GM19438 (cell line): Measurements from ENCODE around the gene TXN.
"Not testable (repeated sequence)": the region's sequence is repeated elsewhere in the genome, so short reads cannot be mapped to it uniquely, and the experiment has no call there.

Source experiments
- ATAC-seq: cut with Tn5 transposase; IDR thresholded peaks from one replicate; pipeline ENCODE4 v1.9.1; 2021; ENCODE audit warnings: low read depth; ENCODE audit not compliant: unreplicated experiment

The TXN gene

DNA sequence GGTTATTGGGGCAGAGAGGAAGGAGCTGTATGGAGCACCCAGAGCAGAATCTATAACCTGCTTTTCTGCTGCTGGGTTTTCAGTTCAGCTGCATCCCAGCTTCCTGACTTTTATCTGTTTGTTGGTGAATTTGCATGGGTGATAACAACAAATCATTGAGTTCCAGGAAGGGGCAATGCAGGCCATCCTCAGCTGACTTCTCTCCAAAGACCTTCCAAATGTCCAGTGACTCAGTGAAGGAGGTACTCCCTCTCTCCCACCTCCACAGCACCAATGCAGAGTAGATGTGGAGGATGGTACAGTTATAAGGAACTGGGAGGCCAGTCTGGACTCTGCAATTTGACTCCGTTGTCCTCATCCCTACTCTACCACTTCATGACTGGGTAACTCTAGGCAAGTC is 1.6 kb upstream of the TXN start:
- no peak for ATAC-seq

DNA sequence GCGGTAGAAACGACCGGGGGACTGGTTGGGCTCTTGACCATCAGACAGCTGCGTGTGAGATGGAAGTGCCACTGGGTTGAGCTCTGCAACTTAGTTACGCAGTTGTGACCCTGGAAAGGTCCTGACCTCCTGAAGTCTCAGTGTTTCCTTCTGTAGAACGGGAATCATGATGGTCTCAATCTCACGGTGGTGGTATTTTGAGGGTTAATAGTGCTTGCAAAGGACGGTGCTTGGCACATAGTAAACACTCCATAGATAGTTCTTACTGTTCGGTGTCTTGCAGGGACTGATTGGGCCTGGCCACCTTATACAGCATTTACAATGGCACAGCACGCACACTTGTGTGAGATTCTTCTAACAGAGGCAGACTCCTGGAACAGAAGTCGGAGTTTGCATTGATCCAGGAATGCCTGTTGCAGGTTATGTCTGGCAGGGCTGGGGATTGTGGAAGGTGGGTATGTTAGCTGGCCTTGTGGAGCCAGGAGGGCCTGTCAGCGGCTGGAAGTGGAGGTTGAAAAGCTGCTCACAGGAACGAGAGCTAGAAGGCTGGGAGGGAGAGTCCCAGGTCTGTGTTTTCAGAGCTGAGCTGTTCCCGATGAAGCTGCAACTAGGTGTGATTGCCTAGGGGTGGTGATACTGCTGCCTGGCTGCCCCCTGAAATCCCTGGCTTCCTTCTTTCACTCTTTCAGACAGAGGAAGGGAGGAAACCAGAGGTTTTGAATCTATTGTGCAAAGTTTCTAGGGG is 962 bp upstream of the TXN start:
- ATAC-seq = peak; percentile 0

DNA sequence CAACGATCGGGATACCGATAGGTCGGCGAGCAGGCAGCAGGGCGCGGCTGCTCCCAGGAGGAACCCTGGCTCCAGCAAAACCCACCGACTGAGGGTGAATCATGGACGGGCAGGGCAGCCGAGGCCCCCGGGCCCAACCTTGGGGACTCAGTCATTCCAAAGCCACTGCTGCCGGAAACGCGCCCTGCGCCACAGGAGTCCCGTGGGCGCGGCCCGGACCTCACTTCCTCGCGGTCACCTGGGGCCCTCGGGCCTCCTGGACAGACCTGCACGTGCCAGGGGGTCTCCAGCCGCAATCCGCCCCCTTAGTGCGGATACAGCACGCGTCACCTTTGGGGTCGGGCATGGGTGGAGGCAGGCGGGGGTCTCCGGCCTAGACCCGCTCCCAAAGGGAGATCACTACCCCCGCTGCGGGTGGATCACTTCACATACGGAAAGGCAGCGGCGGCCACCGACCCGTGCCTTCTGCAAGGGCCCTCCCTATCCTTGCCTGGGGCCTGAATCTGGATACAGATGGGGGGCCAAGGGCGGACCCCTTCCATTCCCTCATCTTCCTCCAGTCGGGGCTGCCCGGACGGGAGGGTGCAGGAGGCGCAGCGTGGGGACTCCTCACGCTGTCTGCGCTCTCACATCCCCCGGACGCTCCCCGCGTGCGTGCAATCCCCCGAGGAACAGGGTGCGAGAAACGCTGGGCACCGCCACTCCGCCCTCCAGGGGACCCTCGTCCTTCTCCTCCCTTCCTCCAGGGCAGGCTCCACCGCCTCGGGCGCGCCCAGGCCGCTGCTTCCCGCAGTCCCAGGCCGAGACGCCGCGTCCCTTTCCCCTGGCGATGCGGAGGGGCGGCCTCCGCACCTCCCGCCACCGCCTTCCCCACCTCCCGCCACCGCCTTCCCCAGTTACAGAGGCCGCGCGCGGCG is 586 bp downstream of the TXN start:
- peak; percentile 24 for ATAC-seq

DNA sequence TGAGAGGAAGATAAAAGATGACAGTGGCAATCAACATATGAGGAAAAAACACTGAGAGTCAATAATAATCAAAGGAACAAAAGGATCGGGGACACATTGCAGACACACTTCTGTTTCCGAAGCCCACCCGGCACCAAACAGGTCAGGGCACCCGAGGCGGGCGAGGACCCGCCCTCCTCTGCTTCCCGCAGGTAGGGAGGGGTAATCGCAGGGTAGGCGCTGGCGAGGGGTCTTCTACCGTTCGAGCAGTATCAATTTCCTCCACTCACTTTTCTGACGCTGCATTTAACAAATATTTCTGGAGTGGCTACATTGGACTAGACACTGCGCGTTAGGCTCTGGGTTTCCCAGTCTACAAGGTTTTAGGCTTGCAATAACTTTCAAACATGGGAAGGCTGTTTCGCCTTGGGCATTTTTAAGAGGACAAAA is 1.3 kb downstream of the TXN start:
- ATAC-seq = no peak

DNA sequence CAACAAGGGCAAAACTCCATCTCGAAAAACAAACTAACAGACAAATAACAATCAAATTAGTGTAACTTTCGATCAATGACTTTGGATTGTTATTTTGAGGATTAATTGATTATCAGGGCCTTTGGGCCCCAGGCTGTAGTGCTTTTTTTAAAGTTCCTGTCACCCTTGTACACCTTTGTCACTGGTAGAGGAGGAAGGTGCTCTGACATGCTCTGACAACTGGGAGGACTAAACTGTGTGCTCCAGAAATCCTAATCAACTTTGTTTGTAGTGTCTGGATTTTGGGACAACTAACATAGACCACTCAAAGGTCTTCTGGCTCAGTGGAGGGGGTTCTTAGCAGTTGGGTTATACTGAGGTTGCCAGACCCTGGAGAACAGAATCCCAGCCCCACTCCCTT is 1.8 kb downstream of the TXN start:
- ATAC-seq = no peak

DNA sequence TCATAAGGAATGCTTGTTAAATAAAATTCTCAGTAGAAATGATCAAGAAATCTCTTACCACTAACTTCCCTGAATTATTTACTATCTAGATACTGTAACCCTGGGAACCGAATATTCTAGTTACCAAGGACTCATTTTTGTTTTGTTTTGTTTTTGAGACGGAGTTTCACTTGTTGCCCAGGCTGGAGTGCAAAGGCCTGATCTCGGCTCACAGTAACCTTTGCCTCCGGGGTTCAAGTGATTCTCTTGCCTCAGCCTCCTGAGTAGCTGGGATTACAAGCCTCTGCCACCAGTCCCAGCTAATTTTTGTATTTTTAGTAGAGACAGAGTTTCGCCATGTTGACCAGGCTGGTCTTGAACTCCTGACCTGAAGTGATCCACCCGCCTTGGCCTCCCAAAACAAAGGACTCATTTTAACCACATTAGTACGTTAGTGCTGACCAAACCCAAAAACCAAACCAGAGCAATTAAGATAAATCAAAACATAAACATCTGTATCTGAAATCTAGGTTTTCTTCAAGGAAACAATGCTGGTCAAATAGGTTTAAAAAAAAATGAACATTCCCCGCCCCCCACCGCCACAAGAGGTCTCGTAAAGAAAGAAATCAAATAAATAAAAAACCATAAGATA is 3.7 kb downstream of the TXN start:
- no peak for ATAC-seq

DNA sequence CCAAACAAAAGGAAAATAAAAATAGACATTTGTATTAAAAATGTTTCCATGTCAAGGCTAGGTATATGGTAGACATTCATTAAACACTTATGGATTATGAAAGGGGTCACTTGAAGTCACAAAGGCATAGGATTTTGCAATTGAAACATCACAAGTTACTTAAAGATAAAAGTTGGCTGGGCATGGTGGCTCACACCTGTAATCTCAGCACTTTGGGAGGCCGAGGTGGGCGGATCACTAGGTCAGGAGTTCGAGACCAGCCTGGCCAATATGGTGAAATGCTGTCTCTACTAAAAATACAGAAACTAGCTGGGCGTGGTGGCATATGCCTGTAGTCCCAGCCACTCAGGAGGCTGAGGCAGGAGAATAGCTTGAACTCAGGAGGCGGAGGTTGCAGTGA is 4.5 kb downstream of the TXN start:
- ATAC-seq = not testable (repeated sequence)

DNA sequence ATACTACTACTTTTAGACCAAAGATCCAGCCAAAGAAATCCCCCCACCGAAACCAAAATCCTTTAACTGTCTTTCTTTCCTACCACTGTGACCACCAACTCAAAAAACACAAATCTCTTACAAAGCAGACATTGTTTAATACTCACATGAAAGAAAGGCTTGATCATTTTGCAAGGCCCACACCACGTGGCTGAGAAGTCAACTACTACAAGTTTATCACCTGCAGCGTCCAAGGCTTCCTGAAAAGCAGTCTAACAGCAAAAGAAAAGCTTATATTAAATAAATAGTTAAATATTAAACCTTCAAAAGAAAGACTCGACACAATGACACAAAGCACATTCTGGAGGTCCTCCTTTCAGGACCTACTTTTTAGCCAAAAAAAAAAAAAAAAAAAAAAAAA is 5.1 kb downstream of the TXN start:
- no peak for ATAC-seq

DNA sequence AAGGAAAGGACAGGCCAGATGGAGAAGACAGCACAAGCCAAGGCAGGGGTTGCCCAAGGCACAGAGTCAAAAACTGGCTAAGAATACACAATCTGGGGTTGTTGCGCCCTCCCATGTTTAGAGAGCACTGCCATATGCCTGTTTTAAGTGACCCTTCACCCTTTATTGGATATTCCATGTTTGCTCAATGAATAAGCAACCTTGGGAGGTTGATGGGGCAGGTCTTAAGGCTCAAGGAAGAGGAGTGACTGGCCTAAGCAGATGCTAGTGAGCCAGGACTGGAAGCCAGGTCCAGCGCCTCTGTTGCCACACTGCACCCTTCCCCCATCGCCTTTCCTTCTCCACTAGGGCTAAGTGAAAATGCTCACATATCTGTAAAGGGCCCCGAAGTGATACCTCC is 6.7 kb downstream of the TXN start:
- no peak for ATAC-seq

DNA sequence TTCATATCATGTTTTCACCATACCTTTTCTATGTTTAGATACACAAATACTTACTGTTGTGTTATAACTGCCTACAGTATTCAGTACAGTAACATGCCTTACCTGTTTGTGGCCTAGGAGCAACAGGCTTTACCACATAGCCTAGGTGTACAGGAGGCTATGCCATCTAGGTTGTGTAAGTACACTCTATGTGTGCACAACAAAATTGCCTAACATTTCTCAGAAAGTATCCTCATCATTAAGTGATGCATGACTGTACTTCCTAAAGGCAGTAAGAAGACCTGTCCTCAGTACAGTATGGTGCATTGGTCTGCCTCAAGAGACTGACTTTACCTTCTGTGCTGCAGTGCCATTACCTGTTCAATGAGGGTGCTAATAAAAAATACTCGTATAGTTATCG is 7.9 kb downstream of the TXN start:
- no peak for ATAC-seq

DNA sequence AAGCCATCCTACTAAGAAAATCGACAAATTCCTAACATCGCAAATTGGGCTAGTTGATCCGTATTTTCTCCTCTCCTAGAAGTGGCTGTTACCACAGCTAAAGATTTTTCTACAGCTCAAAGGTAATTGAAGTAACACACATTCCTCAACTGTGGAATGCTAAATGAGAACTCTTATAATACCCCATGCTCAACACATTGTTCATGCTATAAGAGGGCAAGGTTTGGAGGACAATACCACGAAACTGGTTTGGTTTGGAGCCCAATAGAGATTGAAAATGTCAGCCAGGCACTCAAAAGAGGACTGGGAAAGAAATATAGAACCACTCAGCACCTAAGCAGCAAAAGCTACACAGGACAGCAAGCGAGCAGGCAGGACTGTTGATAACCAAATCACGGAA is 10.1 kb downstream of the TXN start:
- ATAC-seq = no peak

DNA sequence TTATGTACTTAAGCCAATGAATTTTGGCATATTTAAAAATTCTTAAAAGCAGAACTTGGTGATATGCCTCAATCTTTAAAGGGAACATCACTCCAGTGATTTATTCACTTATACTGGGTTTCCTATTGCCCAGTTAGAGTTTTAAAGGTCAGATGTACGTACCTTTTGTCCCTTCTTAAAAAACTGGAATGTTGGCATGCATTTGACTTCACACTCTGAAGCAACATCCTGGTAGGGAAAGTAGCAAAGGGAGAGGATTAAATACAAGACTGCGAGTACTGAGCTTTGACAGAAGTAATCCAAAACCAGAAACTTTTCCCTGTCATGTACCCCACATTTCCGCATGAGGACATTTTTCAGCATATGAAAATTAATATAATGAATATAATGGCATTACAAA is 11.7 kb downstream of the TXN start:
- no peak for ATAC-seq

DNA sequence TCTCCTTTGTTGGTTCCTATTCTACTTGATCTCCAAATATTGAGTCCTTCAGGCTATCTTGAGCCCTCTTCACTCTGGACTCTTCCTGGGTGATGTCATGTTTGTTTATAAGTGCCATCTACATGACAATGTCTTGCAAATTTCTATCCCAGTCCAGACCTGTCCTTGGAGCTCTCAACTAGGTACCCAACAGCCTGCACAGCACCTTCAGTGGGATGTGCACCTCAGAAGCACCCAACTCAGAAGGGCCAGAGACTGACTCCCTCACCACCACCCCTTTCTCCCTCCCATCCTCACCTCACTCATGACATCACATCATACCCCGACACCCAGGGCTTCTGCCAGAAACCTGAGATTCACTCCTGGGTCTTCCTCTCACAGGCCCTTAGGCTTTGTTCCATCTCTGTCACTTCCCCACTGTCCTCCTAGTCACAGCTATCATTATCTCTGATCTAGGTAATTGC is 14.4 kb downstream of the TXN start:
- ATAC-seq = no peak

DNA sequence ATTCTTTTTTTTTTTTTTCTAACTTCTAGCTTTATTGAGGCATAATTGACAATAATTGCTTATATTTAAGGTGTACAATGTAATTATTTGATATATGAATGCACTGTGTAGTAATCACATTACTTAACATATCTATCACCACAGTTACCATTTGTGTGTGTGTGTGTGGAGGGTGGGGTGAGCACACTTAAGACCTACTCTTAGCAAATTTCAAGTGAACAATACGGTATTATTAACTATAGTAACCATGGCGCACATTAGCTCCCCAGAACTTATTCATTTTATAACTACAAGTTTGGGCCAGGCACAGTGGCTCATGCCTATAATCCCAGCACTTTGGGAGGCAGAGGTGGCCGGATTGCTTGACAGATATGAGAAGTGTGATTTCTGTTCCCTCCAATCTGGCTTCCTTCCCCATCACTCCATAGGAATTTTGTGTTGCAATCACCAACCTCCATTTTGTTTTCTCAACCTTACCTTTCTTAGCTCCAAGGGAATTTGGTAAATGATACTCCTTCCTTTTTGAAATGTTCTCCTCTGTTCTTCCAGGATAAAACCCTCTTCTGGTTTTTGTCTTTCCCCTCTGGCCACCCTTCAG is 14.9 kb downstream of the TXN start:
- no peak for ATAC-seq

DNA sequence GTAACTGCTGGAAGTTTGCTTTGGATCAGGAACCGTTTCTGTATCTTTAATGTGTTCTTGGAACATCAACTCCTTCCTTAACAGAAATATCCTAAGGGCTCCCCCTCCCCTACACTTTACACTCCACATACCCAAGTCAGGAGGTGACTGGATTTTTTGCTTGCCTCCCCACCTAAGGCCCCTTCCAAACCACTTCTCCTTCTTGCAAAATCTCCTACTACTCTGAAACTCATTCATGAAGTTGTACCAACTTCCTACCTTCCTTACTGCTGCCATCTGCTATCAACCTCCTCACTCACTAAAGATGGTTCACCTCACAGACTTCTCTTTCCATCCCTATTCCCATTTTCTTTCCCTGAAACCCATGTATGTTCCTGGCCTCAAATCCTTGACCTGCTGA is 16.1 kb downstream of the TXN start:
- no peak for ATAC-seq

DNA sequence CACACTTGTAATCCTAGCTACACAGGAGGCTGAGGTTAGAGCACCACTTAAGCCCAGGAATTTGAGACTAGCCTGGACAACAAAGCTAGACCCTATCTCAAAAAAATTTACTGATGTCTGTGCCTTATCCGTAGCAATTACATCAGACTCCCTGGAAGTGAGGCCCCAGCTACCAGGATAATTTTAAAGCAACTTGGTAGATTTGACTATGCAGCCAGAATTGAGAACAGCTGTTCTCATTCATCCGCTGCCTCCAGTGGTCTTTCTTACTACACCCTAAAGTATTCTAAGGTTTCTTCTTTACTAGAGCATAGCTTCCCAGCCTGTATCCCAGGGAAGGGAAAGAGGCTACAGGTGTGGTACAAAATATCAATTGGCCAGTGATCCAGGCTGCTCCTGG is 28.0 kb downstream of the TXN start:
- ATAC-seq = no peak

DNA sequence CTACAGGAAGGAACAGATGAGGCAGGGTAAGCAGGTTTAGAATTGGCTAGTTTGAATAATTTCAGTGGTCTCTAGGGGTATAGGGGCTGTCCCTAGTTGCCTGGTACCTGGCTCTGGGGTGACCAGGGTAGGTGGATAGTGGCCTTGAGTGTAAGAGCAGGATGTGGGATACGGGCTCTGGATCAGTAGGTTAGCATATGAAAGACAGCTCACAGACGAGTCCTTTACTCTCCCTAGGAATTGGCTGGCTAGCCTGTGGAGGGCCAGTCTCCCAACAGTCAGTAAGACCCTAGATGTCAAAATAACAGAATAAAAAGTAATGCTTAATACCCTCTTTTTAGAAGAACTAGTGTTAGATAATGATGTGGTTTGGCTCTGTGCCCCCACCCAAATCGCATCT is 31.7 kb downstream of the TXN start:
- ATAC-seq = no peak

DNA sequence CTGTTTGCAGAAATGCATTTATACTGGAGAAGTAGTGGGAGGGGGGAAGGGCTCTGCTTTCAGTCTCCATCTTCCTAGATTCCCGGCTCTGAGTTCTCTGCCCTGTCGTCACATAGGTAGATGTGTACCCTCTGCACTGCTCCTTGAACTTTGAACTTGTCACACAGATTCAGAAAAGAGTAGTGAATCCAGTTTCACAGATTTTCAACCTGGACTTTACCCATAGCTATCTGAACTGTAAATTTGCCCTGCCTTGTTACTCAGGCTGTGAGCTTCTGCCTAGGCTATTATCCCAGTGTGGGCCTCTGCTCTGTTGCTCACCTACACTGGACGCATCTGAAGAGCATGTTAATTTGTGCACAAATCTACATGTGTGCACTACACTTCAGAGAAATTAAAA is 35.5 kb downstream of the TXN start:
- ATAC-seq = no peak

DNA sequence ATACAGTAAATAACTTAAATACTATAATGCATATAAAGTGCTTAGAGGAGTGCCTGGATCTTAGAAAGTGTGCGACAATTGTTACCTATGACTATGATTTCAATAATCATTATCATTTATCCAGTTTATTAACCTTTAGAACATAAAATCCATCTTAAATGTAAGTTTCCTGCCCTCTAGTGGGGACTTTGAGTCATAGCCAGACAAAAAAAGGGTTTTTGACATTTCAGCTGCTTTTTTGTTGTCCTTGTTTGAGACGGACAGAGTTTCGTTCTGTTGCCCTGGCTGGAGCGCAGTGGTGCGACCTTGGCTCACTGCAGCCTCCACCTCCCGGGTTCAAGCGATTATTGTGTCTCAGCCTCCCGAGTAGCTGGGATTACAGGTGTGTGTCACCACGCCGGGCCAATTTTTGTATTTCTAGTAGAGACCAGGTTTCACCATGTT is 38.6 kb downstream of the TXN start:
- no peak for ATAC-seq

DNA sequence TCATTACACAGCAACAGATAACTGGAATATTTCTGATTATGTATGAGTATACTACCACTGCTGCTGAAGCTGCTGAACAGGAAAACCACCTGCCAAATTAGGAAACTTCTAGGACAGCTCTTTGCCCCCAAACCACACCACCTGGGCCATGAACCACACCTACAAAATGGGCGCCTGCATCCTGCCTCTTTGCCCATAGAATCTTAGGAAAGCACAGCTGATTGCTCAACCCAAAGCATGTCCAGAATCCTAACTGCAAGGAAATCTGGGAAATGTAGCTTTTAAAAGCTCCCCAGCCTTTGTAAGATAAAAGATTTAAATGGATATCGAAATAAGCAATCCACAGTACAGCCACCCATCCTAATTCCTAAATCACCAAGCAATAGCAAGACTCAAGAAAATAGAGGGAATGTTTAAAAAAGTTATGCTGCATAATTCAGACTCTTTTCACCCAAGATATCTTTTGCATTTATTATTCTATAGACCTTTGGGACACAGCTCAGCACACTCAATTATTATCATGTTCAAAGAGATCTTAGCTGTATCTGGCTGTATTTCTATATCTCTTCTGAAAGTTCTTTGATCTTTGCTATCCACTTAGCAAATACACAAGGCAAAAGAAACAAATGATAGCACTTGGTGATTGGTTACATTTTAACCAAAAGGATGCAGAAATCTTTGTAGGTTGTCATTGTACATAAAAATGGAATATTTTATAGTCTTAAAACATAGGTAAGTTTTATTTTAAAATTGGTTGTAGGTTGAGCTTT is 41.5 kb downstream of the TXN start:
- no peak for ATAC-seq
